Heart left ventricle (tissue), 16 donors: ENCODE data around the gene BCL3. TPM values are rescaled to one million over a fixed set of nuclear protein-coding genes. Genes with fewer than 3 reads are reported as not detected.

Experiments
- ATAC-seq, 4 donors: fragments of 200-7000 bp; cut with Tn5 transposase; one replicate each; pipeline ENCODE4 v1.9.1; 2020 to 2022; ENCODE audit warnings: moderate library complexity in 4 of 4, mild to moderate bottlenecking in 3 of 4, moderate number of reproducible peaks in 1 of 4
- DNase-seq, 5 donors: peaks; one replicate each; pipeline ENCODE4 v3.0.0-alpha.2; 2020
- H3K27ac ChIP-seq, 12 donors: fragments of 200-600 bp; sonication (generic) in 4 of 12; one replicate each; pipeline versions ENCODE4 v1.5.0 to v1.8.0; 2016 to 2022; ENCODE audit warnings: mild to moderate bottlenecking in 2 of 12
- H3K27me3 ChIP-seq, 9 donors: fragments of 200-600 bp; sonication (generic) in 2 of 9; one replicate each; pipeline versions ENCODE4 v1.5.1 to v1.8.0; 2016 to 2022; ENCODE audit warnings: mild to moderate bottlenecking in 3 of 9
- H3K36me3 ChIP-seq, 9 donors: fragments of 200-600 bp; sonication (generic) in 2 of 9; one replicate each; pipeline versions ENCODE4 v1.5.0 to v1.8.0; 2018 to 2022; ENCODE audit warnings: mild to moderate bottlenecking in 2 of 9
- H3K4me1 ChIP-seq, 12 donors: fragments of 200-600 bp; sonication (generic) in 4 of 12; one replicate each; pipeline versions ENCODE4 v1.5.0 to v1.8.0; 2016 to 2022; ENCODE audit warnings: mild to moderate bottlenecking in 3 of 12
- H3K4me3 ChIP-seq, 12 donors: fragments of 200-600 bp; sonication (generic) in 4 of 12; one replicate each; pipeline versions ENCODE4 v1.5.0 to v1.8.0; 2017 to 2022; ENCODE audit warnings: mild to moderate bottlenecking in 9 of 12, moderate library complexity in 4 of 12
- H3K9me3 ChIP-seq, 12 donors: fragments of 200-600 bp; sonication (generic) in 4 of 12; one replicate each; pipeline versions ENCODE4 v1.5.0 to v1.8.0; 2016 to 2022; ENCODE audit warnings: mild to moderate bottlenecking in 1 of 12
- POLR2A ChIP-seq, 2 donors: fragments of 450-650 bp; IDR thresholded peaks; one replicate each; pipeline ENCODE4 v1.6.1; 2017; ENCODE audit warnings: antibody characterized with exemption in 2 of 2, mild to moderate bottlenecking in 2 of 2, moderate library complexity in 2 of 2
- WGBS, 4 donors: extraction: QIAGEN DNeasy Blood & Tissue Kit in 2 of 4; methylation state at CpG; one replicate each; pipeline versions ENCODE4 v1.1.5 to v1.1.7; 2013 to 2018; 5-methylcytosine and 5-hydroxymethylcytosine counted together
- intact Hi-C, 10 donors: fragments of 100-400 bp; cut with DNase I; formaldehyde crosslinking; loops; one replicate each; pipeline versions ENCODE4 v1.11.1 to v1.14.2; 2022
- polyA plus RNA-seq, 2 donors: library from polyadenylated mRNA; stranded (reverse); fragments of 200-250 nt; gene quantifications; one replicate each; pipeline ENCODE4 v1.2.3, GENCODE V29; 2013
- total RNA-seq, 9 donors: library from RNA; depleted of rRNA in 2 of 9; stranded (reverse); fragments of >200 nt in 2 of 9; fragmentation: NEBNext Ultra II Directional in 3 of 9; extraction: Animal tissue kit (Norgen Biotek cat#: 25700) in 3 of 9; gene quantifications; one replicate each; pipeline versions ENCODE4 v1.1.0 to v1.2.4, GENCODE V29; 2016 to 2023
- TF ChIP-seq, protein P1 (sequence below), 12 donors: fragments of 200-600 bp; sonication (generic) in 4 of 12; IDR thresholded peaks; one replicate each; pipeline versions ENCODE4 v1.5.0 to v1.8.0; 2018 to 2022; ENCODE audit warnings: antibody characterized with exemption in 12 of 12, mild to moderate bottlenecking in 5 of 12
- donor health status: ischemic (EF 13 %, LVEDD 7.1; RV severe dilation, severe dysfunction).
- donor health status: healthy with polysubstance abuse.
- donor health status: DM: no; HTN: yes; CAD: no.
- donor health status: DM: no; HTN: no; CAD: no.
- donor health status: ischemic (EF 25% LVEDD 6.9; RV normal size, moderate dysfunction).
- donor health status: ischemic (EF 25% LVEDD 5.7; RV mildly dilated, moderate dysfunction).
- donor health status: healthy.
- donor health status: DM: yes; HTN: yes; CAD: no.
- donor health status: ischemic (EF 35%, LVEDD 5.7; RV mildly dilated, moderate dysfunction).
- donor health status: nonischemic (EF 11% LVEDD 7.7; RV severe dilation, severe dysfunction).
- donor health status: DM: yes; HTN: yes; CAD: no.
- donor health status: PGD.
- donor health status: ischemic (EF 29% LVEDD 5.4; RV normal size, mild dysfunction).
- donor health status: nonischemic (EF 23%, LVEDD 6.1; RV moderate dilation, normal function).

BCL3 gene
- total and polyA plus RNA-seq, 11 donors: 11.7 to 90.5 (median 18.9) TPM

DNA sequence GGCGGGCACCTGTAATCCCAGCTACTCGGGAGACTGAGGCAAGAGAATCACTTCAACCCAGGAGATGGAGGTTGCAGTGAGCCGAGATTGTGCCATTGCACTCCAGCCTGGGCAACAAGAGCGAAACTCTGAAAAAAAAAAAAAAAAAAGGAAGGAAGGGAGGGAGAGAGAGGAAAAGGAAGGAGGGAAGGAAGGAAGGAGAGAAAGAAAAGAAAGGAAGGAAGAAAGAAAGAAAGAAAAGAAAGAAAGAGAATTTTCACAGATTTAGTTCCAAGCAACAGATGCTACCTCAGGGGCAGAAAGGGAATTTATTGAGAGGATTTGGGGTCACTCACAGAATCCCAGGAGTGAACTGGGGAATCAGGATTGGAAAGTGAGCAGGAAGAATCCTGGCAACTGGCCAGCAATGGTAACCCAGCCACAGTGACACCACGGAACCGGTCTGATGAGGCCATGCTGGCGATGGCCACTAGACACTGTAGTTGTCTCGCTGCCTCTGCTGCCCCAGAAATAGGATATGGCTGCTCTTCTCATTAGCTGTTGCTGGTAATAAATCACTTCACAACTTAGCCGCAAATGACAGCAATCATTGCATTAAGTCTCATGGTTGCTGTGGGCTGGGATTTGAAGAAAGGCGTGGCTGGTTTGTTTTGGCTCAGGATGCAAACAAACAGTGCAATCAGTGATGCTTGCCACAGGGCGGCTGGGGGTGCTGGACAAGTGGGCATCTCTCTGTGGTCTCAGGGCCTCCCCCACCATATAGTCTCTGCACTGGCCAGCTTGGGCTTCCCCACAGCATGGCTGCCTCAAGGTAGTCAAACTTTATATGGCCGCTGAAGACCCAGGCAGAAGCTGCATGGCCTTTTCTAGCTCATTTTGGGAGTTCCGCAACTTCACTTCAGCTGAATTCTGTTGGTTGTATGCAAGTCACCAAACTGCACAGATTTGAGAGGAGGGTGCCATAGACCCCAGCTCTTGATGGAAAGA, 55.2 kb downstream of the BCL3 start:
- no peak for DNase-seq
- intact Hi-C loops: loop anchor here in 1 of 10 donors (5.0 kb wide), 1 partner anchor 149 kb away; no protein-coding TSS in a partner anchor
- no peaks in the 10 kb centered on the region for H3K9me3 ChIP-seq

DNA sequence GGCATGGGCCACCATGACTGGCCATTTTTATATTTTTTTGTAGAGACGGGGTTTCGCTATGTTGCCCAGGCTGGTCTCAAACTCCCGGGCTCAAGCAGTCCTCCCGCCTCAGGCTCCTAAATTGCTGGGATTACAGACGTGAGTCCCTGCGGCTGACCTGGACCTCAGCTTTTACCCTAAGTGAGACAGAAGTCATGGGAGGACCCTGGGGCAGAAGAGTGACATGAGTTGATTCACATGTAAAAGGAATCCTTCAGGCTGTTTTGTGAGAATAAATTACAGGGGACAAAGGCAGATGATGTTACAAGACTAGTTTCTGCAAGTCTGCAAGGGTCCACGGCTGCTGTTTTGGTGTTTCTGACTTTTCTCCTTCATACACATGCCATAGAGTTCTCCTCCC, 57.8 kb downstream of the BCL3 start:
- DNase-seq (no peak), ATAC-seq (no peak)
- Histone ChIP-seq H3K4me3 (no peak overlapping the region), H3K36me3 (peaks cover 0 to 2% (median 1%) of the 10 kb centered on the region in 9 donors), H3K27me3 (peaks cover 0 to 8% (median 0%) of the 10 kb centered on the region in 9 donors), H3K4me1 (peaks cover 0 to 36% (median 19%) of the 10 kb centered on the region in 12 donors), H3K27ac (no peak overlapping the region), H3K9me3 (no peaks in the 10 kb centered on the region)
- WGBS, 4 donors: 87 to 94% (median 90%) methylated on average over 7 of the region's 7 CpGs
- intact Hi-C loops: no loop called here
- no peak for TF ChIP-seq POLR2A (IDR thresholded peaks at IDR 0.05)
- TF ChIP-seq, protein P1, sequence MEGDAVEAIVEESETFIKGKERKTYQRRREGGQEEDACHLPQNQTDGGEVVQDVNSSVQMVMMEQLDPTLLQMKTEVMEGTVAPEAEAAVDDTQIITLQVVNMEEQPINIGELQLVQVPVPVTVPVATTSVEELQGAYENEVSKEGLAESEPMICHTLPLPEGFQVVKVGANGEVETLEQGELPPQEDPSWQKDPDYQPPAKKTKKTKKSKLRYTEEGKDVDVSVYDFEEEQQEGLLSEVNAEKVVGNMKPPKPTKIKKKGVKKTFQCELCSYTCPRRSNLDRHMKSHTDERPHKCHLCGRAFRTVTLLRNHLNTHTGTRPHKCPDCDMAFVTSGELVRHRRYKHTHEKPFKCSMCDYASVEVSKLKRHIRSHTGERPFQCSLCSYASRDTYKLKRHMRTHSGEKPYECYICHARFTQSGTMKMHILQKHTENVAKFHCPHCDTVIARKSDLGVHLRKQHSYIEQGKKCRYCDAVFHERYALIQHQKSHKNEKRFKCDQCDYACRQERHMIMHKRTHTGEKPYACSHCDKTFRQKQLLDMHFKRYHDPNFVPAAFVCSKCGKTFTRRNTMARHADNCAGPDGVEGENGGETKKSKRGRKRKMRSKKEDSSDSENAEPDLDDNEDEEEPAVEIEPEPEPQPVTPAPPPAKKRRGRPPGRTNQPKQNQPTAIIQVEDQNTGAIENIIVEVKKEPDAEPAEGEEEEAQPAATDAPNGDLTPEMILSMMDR (IDR thresholded peaks at IDR 0.05): no peak

More for the DNA sequence above, 55.2 kb downstream of the BCL3 start:
- TF ChIP-seq, protein P1 (IDR thresholded peaks at IDR 0.05): no peak
- TF ChIP-seq POLR2A (IDR thresholded peaks at IDR 0.05): no peak
- H3K36me3 ChIP-seq: no peaks in the 10 kb centered on the region
- no peaks in the 10 kb centered on the region for H3K27me3 ChIP-seq
- H3K27ac ChIP-seq: no peak overlapping the region
- H3K4me3 ChIP-seq: no peak overlapping the region
- peaks cover 0 to 20% (median 11%) of the 10 kb centered on the region in 12 donors for H3K4me1 ChIP-seq
- 81 to 84% (median 84%) methylated on average over 13 of the region's 13 CpGs for whole genome bisulfite sequencing, 4 donors
- no peak for ATAC-seq

DNA sequence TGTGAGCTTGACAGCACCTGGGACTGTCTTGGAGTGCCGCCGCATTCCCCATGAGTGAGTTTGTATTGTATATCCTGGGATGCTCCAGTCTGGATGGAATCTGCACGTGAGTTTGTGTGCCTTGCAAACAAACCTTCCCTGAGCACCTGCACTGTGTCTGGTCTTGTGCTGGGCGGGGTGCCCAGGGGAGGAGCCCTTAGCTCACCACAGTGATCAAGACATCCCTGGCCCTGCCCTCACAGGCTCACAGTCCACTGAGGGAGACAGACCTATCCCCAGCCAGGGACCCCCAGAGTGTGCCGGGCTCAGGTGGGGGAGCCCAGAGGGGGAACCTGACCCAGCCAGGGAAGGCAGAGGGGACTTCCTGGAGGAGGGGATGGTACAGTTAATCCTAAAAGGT, 58.7 kb downstream of the BCL3 start:
- no peak for TF ChIP-seq POLR2A (IDR thresholded peaks at IDR 0.05)
- TF ChIP-seq, protein P1 (IDR thresholded peaks at IDR 0.05): no peak
- Histone ChIP-seq H3K9me3 (no peaks in the 10 kb centered on the region), H3K27me3 (peaks cover 0 to 8% (median 0%) of the 10 kb centered on the region in 9 donors), H3K4me3 (no peak overlapping the region), H3K4me1 (peaks cover 0 to 42% (median 22%) of the 10 kb centered on the region in 12 donors), H3K27ac (peak overlapping the region in 3 of 12 donors; percentile 82 to 87 (median 86)), H3K36me3 (peaks cover 0 to 11% (median 4%) of the 10 kb centered on the region in 9 donors)
- intact Hi-C loops: no loop called here
- WGBS, 4 donors: 63 to 80% (median 76%) methylated on average over 3 to 5 of the region's 5 CpGs
- no peak for DNase-seq
- ATAC-seq: peak in 1 of 4 donors; percentile 11
